ENCODE results near the gene CCNK.

Gene CCNK

DNA sequence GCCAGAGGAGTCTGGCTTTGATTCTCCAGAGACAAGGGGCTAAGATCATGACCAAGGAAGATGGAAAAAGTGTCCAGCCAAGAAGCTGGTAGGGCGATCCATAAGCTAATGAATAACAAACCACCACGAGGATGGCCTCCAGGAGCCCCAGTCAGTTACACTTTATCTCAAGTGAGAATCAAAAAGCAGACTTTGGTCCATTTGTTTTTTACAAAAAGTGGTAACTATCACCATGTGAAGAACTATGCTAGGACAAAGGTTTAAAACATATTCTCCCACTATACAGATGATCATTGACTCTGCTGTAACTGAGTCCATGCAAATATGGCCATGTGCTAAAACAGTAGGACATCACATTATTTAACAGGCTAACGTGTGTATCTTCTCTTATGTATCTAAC, 14.5 kb upstream of the CCNK start:
- DNase-seq (ENCODE audit: low read depth), result no peak

DNA sequence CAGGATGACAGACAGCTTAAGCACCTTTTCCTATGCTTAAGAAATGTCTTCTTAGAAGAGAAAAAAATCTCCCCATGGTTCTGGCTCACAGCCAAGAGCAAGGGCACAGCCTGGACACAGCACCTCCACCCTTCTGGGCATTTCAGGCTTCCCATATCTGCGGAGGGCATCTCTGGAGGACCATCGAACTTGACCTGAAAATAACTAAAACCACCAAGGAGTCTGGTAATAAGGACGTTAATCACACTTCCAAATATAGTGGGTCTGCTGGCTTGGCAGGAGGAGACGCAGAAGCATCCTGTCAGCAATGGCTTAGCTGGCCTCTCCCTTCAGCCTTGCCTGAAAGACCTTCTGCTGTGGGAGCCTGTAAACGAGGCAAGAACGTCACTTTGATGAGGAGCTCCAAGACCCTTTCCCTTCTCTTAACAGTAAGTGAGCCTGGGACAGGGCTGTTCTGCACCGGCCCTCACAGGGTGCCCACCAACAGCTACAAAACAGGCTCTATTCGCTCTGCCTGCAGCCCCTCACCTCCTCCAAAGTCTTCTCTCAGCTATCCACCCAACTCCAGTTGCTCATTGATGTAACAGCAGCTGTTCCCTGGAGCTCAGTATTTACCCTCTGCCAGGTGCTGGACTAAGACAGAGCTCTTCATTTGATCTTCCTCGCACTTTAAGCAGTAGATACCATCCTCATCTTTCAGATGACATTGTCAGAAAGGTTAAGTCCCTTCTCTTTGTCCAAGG, 13.7 kb upstream of the CCNK start:
- no peak for DNase-seq (ENCODE audit: low read depth)

DNA sequence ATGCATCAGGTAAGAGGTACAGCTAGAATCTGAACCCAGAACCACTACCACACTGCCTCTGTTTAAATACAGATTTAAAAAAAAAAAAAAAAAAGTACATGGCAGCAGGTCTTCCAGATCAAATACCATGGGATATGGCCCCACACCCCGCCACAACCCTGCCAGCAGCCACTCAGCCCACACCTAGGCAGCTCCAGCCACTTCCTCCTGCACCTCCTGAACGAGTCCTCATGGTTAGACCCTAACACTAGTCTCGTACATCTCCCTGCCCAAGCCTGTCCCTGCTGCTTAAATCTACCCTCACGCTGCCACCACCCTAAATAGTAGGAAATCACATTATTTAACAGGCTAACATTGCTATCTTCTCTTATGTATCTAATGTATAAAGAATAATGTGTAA, 13.1 kb upstream of the CCNK start:
- no peak for DNase-seq (ENCODE audit: low read depth)

DNA sequence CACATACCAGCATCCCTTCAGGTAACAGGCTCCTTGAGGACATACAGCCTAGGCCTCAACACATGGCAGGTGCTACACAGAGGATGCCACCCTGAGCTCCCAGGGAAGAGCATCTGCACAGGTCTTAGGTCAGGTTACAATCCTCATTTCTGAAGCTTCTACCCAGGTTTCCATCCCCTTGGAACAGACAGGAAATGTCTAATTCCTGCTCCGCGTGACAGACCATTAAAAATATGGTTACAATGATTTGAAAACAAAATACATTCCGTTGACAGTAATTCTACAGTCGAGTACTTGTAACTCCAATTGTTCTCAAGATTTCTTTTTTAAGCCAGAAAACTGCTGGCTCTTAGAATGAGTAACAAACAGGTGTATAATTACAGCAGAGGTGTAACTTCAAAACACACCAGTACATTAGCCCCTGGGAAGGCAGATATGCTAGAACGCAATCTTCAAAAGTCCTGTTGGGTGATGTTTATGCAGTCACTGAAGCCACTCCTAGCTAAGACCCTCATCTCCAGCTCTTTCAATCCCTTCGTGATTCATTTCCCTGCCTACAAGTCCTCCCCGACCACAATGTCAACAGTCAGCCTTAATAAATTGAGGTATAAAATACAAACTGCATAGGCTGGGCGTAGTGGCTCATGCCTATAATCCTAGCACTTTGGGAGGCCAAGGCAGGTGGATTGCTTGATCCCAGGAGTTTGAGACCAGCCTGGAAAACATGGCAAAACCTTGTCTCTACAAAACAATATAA, 12.2 kb upstream of the CCNK start:
- no peak for DNase-seq (ENCODE audit: low read depth)

DNA sequence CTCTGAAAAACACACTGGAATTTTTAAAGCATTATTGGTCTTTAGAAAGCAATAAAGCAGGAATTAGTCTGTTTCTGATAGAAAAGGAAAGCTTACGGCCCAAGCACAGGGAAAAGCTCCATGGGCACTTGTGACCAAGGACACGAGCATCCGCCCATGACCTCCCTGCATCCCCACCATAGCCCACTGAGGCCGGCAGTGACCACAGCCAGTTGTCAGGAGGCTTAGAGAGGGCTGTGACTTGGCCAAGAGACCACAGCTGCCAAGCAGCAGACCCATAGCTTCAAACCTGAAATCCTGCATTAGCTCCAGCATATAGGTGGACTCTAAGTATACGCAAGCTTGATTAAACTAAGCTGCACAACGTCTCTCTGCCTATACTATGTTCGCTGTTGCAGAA, 9.5 kb upstream of the CCNK start:
- no peak for DNase-seq (ENCODE audit: low read depth)

DNA sequence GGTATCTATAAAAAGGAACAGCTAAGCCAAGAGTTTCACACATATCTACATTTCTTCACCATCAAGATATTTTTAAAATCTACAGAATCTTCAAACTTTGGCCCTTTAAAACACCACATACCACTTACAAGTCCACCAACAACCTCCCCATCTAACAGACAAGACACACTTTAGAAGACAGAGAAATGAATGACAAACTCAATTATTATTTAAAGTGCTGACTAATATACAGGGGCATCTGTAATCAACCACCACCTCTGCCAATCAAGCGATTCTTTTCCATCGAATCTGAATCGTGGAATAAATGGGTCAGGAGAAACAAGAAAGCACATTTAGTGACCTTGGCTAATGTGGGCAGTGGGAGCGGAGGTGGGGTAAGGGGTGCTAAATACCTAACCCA, 8.3 kb upstream of the CCNK start:
- DNase-seq (ENCODE audit: low read depth), result no peak

DNA sequence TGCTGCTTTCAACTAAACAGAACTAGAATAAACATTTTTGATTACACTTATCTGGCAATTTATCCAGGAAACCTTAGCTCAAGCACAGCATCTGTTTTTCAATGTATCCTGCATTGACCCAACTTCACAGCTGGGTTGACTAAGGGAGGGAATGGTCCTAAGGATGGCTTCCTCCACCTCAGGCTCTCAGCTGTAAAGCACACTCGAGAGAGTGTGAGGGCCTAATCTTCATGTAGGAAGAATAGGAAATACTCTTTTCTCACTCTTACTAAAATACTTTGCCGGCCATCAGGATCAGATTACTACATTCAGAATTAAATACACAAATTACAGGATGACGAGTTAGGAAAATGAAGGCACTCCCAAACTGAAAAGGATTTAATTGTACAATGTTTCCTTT, 7.8 kb upstream of the CCNK start:
- DNase-seq (ENCODE audit: low read depth), result no peak

DNA sequence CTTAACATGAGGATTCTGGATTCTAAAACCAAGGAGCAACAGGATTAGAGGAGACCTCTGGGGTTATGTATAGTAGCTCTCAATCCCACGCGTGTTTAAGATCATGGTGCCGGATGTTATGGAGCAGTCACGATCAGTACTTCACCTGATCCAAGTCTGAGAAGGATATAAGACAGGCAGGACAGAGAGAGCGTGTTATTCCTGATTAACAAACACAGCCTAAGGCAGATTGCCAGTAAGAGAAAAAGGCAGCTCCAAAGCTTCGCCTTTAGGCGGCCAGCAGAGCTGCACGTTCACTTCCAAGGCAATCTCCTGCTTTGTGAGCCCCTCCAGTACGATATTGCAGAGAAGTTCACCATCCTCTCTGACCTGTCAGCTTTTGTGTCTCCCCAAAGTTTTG, 6.0 kb upstream of the CCNK start:
- DNase-seq (ENCODE audit: low read depth), result no peak

DNA sequence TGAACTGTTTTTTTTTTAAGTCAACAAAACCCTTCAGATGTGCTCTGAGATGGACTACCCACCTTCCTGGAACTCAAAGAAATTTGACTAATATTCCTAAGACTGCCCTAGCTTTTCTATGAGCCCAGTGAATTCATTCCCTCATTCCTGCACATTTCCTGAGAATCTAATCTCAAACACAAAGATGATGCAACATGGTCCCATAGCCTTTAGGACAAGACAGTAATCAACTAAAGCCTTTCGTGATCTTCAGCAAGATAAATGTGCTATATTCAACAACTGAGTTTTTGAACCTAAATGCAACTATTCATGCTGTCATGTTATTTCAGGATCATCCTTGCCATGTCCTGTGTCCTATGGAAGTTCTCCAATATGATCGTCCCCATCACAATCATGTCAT, 5.5 kb upstream of the CCNK start:
- DNase-seq (ENCODE audit: low read depth), result no peak

DNA sequence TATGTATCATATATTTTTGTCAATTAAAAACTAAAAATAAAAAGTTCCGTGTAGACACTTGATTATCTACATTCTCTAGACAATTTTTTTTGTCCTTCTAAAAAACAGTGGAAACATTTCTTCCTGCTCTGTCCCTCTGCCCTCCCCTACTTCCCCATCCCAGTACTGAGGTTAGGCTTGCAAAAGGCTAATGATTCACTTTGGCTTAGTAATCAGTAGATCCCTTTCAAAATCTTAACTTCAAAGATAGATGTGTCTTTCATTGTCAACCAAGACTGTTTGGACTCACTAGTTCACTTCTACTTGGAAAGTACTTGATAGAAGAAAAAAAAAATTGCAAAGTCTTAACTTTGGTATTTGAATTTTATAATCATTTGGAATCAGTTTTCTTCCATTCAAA, 4.3 kb upstream of the CCNK start:
- no peak for DNase-seq (ENCODE audit: low read depth)

DNA sequence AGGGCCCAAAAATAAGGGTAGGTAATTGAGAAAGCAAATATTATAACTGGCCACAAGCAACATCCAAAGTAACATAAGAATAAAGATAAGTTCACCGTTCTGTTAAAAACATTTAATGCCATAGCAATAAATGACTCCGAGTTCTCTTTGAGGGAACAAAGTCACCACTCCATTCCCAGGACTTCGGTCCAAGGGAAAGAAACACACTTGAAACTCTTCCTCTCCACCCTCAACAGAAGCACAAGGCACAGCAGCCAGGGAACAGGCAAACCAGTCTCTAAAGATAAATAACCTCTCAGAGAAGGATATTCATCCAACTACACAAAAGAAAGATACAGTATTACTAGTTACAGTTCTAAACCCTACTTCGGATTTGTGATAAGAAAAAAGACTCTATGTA, 3.1 kb upstream of the CCNK start:
- no peak for DNase-seq (ENCODE audit: low read depth)

DNA sequence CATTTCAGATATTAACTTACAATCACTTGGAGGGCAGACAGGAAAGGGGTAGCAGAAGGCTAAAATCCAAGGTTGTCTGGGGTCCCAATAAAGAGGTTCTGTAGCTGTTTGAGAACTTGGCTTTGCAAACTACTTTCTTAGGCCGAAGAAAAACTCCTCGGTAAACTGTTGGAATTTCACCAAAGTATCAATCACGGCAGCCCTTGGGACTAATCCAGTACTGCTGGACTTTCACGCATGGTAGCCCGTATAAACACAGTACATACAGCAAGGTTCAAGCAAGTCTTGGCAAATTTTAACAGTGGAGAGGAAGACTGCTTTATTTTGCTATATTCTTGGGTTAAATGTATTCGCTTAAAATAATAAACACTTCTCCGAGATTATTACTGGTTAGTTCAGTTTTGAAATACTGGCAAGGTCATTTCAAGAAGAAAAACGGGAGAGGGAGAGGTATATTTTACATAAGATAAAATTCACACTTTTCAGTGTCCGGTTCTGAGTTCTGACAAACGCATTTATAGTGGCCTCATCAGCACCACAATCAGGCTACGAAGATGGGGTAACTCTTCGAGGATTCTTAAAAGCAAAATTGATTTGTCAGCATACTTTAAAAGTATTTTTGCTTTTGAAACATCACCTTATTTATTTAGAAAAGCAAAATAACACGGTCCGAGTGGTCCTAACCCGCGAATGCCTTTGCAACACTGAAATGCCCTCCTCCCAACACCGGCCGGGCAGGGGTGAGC, 1.9 kb upstream of the CCNK start:
- DNase-seq (ENCODE audit: low read depth), result no peak

DNA sequence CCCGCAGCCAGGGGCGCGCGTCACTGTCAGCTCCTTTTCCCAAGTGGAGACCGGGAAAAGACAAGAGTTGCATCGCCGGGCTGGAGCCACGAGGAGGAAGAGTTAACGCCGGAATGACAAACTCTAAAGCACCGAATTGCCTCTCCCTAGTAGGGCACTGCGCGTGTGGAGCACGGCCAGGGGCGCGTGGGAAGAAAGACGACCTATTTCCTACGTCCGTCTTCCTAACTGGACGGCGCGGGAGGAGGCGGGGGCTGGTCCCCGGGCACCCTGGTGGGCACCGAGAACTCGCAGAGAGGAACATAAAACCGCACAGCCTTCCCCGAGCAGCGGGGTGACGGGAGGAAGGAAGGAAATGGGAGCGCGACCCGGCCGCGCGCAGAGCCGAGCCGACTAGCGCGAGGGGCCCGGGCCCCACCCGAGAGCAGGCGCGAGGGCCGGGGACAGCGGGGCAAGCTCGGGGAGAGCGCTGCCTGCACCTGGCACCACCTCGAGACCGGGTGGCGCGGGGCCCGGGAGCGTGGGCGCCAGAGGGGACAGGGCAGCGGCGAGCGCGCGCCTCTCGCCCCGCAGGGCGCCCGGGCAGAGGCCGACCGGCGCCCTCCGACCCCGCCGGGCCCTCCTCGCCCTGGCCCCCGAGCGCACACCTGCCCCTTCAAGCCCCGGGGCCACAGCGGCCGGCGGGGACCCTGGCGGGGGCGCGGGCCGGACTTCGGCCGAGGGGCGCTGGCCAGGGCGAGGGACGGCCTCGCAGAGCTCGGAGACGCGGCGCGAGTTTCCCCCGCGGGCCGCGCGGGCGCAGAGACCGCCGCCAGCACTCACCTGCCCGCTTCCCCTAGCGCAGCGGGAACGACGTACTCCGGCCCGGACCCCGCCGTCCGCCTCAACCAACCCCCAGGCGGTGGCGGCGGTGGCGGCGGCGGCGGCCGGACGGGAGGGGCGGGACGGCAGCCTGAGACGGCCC, 1.0 kb upstream of the CCNK start, which contains the start of gene SETD3:
Gene SETD3 (minus strand): TSS at position 954 of the 964 bp plus-strand sequence. CDS start 15,054 bp downstream, outside the sequence.
- peak; percentile 26 for DNase-seq (ENCODE audit: low read depth)

DNA sequence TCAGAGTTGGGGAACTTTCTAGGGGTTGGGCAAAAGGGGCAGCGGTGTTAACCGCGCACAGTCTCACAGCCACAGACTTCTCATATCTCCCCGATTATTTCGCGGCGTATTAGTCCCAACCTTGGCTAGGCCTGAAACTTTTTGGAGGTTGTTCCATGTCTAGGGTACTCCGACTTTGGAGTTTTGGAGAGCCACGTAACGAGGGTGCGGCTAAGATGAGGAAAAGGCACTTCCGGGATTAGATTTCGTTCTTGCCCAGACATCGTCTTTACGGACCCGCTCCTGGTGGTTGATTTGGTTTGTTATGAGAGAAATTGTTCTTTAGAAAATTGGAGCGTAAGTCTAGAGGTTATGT, 513 bp downstream of the CCNK start:
- DNase-seq (ENCODE audit: low read depth), result no peak

DNA sequence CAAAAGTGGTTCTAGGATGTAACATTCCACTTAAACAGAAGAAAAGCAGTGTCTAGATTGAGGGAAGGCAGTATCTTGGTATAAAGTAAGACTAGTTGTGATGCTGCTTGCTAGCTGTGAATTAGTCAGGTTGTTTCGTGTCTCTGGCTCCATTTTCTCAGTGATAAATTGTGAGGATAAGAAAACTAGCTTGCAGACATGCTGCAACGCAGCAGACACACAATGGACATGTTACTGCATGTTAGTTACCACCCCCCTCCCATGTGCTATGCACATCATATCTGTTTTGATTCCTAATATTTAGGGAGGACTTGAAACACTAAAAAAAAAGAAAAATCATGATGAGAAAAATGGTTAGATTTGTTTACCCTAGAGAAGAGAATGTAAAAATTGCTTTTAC, 2.9 kb downstream of the CCNK start:
- no peak for DNase-seq (ENCODE audit: low read depth)

DNA sequence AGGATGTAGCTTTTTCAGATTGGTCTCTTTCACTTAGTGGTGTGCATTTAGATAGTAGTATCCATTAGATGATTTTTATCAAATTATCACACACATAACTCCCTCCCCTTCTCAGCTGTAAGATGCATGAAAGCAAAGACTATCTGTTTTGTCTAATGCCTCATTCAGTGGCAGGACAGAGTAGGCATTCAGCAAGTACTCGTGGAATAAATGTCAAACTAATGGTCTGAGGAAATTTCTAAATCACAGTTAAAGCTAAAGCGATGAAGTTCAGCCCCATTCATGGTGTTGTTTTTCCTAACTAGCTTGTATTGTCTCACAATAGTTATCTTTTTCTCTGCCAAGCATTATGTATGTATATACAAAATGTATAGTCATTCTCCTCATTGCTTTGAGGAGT, 16.1 kb downstream of the CCNK start:
- DNase-seq (ENCODE audit: low read depth), result no peak

DNA sequence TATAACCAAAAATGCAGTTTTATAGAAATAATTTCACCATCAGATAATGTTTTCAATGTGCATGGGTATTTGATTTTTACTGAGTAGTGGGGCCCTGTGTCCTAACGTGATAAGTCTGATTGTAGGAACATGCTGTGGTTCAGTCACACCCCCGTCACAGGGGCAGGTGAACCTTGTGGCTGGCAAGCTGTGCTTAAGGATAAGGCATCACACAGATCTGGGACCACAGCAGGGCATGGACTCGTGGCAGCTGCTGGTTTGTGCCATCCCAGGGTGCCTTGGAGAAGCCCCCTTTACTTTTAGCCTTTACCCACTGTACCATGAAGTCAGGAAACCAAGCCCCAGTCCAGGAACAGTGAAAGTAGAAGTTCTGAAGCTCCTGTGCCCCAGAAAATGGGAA, 16.7 kb downstream of the CCNK start:
- no peak for DNase-seq (ENCODE audit: low read depth)

DNA sequence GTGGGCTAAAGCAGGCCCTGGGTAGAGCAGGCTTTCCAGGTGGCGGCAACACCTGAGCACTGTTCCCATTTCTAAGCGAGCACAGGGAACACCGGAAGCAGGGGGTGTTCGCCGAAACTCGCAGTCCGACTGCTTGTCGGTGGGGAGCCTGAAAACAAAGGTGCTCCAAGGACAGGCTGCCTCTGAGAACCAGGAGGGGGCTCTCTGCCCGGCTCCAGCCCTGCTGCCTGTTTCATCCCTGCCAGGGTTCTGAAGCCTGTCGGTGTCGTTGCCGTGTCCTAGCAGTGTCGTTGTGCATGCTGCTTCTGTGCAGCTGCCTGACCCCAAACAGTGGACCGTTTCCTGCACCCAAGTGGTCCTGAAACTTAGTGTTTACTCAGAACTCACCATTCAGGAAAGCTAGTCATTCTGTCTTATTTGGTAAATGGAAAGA, 21.8 kb downstream of the CCNK start:
- no peak for DNase-seq (ENCODE audit: low read depth)

DNA sequence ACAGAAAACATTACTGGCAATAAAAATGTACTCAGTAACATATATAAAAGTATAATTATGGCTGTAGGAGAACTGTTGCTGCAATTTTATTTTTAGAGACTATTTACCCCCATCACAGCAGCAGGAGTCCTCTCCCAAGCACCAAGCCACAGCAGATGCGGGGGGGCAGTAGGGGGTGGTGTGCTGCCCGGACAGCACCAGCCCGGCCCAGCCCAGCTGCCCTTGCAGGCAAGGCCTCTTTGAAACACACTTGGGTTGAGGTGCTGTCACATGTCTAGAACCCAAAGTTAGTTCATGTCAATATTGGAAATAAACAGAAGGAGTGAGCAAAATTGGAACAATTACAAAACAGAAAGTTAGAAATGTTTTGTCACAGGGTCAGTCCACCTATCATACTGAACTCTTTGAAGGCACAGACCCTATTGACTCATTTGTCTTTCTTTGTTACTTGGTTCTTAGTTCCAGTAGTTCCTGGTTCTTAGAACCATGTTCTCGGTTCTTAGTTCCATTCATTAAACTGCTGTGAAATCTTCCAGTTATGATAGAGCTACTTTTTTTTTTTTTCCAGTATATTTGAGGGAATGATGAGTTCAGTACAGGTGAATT, 22.7 kb downstream of the CCNK start:
- DNase-seq (ENCODE audit: low read depth), result no peak

DNA sequence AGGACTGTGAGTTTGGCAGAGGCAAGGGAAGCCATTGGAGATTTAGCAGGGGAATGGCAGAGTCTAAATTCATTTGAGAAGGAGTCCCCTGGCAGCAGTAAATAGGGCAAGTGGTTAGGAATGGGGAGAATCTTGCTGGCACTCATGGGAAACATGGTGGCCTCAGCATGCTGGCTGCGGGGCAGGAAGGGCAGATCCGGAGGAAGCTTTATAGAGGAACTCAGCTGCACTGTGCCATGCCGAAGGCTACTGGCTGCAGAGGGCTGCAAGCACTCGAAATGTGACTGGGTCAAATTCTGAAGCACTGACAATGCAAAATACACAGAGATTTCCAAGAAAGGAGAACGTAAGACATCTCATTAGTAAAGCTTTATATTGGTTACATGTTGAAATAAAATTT, 23.9 kb downstream of the CCNK start:
- no peak for DNase-seq (ENCODE audit: low read depth)

DNA sequence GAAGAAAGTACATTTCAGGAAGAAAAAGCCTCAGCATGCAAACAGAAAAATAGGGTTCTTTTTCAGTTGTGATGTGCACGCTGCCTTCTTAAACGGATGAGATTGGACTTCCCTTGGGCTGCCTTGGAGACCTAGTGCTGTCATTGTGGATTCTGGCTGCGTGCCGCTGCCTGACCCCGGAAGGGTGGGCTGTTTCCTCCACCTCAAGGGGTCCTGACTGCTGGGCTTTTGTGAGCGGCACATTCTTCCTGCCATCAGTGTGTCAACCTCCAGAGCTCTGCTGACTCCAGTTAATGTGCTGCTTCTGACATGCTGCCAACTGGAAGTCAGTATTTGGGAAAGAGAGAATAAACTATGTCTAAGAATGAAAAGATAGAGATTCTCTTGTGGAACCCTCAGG, 25.1 kb downstream of the CCNK start:
- no peak for DNase-seq (ENCODE audit: low read depth)
